GM18511 (cell line): Measurements from ENCODE around the gene TYRO3.
"Not testable (repeated sequence)": the region's sequence is repeated elsewhere in the genome, so short reads cannot be mapped to it uniquely, and the experiment has no call there.

Experiments
- ATAC-seq: cut with Tn5 transposase; IDR thresholded peaks from one replicate; pipeline ENCODE4 v1.9.1; 2021; ENCODE audit warnings: mild to moderate bottlenecking, moderate library complexity; ENCODE audit not compliant: unreplicated experiment

Gene TYRO3

GRCh38 chr15:41572866-41573265 lies 13.9 kb downstream of the TYRO3 start:
- ATAC-seq, result no peak

DNA sequence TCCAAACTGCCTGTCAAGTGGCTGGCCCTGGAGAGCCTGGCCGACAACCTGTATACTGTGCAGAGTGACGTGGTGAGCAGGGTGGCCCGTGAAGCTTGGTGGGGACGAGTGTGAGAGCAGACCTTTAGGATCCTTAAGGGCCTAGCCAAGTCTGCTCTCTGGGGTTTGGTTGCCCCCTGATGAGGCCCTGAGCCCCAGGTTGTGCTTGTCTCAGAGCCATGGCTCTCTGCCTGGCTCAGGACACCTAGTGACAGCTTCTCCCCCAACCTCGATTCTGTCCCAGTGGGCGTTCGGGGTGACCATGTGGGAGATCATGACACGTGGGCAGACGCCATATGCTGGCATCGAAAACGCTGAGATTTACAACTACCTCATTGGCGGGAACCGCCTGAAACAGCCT lies 14.4 kb downstream of the TYRO3 start:
- ATAC-seq, result no peak

- ATAC-seq, result no peak
Observed at GRCh38 chr15:41574158-41574557, 15.1 kb downstream of the TYRO3 start.

- ATAC-seq, result no peak
Observed at GRCh38 chr15:41575282-41575681, 16.3 kb downstream of the TYRO3 start.

GRCh38 chr15:41577863-41578735 lies 19.1 kb downstream of the TYRO3 start:
- ATAC-seq, result no peak

DNA sequence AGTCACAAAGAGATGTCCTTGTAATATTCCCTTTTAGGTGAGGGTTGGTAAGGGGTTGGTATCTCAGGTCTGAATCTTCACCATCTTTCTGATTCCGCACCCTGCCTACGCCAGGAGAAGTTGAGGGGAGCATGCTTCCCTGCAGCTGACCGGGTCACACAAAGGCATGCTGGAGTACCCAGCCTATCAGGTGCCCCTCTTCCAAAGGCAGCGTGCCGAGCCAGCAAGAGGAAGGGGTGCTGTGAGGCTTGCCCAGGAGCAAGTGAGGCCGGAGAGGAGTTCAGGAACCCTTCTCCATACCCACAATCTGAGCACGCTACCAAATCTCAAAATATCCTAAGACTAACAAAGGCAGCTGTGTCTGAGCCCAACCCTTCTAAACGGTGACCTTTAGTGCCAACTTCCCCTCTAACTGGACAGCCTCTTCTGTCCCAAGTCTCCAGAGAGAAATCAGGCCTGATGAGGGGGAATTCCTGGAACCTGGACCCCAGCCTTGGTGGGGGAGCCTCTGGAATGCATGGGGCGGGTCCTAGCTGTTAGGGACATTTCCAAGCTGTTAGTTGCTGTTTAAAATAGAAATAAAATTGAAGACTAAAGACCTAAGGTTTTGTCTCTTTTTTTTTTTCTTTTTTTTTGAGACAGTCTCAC lies 19.8 kb downstream of the TYRO3 start:
- no peak for ATAC-seq

- no peak for ATAC-seq
Observed at GRCh38 chr15:41581110-41581509, 22.1 kb downstream of the TYRO3 start.

GRCh38 chr15:41583795-41584194 lies 24.8 kb downstream of the TYRO3 start:
- ATAC-seq, result no peak

DNA sequence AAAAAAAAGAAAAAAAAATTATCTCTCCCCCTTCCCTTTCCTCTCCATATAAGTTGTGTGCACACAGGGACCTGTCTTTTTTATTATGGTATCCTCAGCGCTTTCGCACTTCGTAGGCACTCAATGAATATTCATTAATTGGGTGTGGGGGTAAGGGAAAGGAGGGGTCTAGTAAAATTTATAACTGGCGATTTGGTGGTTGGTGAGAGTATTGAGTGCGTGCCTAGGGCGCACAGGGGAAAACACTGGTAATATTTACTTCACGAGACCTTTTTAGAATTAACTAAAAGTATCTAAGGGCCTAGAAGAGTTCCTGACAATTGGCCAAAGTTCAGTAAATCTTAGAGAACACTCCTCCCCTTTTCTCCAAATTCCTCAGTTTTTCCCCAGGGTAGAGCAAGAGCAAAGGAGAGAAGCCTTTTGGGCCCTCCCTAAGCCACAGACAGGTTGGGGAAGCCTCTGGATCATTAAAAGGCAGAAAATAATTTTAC lies 25.7 kb downstream of the TYRO3 start:
- ATAC-seq, result no peak

- ATAC-seq, result no peak
Observed at GRCh38 chr15:41585127-41586047, 26.4 kb downstream of the TYRO3 start.

GRCh38 chr15:41586531-41587282 lies 27.7 kb downstream of the TYRO3 start:
- not testable (repeated sequence) for ATAC-seq

GRCh38 chr15:41589018-41589417 lies 30.0 kb downstream of the TYRO3 start:
- ATAC-seq, result not testable (repeated sequence)

DNA sequence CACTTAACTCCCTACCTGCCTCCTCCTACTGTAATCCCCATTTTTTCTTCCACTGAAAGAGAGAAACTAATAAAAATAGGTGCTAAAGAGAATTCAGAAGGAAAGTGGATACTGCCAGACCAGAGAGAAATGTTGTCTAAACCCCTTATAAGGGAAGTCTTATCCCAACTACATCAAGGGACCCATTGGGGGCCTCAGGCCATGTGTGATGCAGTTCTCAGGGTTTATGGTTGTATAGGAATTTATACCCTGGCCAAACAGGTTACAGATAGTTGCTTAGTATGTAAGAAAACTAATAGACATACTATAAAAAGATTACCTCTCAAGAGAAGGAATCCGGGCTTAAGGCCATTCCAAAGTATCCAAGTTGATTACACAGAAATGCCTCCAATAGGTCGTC lies 30.6 kb downstream of the TYRO3 start:
- not testable (repeated sequence) for ATAC-seq

- ATAC-seq, result not testable (repeated sequence)
Observed at GRCh38 chr15:41591217-41591616, 32.2 kb downstream of the TYRO3 start.

DNA sequence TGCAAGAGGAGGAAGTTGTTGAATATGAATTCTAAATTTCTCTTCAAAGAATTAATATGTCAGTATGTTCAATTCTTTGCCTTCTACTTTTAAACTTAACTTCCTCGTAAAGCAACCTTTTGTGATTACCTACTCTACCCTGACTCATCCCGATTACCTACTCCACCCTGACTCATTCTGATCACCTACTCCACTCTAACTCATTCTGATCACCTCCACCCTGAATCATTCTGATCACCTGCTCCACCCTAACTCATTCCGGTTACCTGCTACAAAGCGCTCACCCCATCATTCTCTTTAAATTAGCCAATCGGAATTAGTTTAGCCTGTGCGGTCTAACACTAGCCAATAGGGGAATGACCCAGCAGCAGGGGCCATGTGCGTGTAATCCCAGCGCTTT lies 33.7 kb downstream of the TYRO3 start:
- not testable (repeated sequence) for ATAC-seq

GRCh38 chr15:41594801-41595746 lies 36.1 kb downstream of the TYRO3 start:
- no peak for ATAC-seq

- no peak for ATAC-seq
Observed at GRCh38 chr15:41596972-41597371, 38.0 kb downstream of the TYRO3 start.

DNA sequence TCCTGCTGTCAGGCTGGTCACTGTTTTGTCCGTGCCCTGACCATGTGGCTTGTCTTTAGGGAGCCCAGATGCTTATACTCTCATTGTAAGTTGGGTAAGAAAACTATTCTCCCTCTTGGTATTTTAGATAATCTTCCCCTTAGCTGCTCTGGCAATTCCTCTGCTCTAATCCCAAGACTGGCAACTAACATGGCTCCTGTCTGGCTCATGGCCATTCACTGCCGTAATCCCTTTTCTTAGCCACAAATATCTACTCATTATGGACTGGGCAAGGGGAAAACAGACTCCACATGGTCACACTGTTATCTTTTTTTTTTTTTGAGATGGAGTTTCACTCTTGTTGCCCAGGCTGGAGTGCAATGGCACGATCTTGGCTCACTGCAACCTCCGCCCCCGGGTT lies 38.8 kb downstream of the TYRO3 start:
- ATAC-seq, result no peak

- no peak for ATAC-seq
Observed at GRCh38 chr15:41599061-41599460, 40.0 kb downstream of the TYRO3 start.
